Bronchial epithelial cell (primary cell): Measurements from ENCODE around the gene ZNF358. TPM values are rescaled to one million over a fixed set of nuclear protein-coding genes. Genes with fewer than 3 reads are reported as not detected.

ENCODE experiments used
- DNase-seq: peaks from one replicate; pipeline ENCODE4 v3.0.0-alpha.2; 2010; ENCODE audit warnings: low read depth
- FAIRE-seq: peaks from 2 replicates; lab custom pipeline; 2011; peaks lifted over from hg19 to GRCh38; lab: Jason Lieb, UNC
- H3K27me3 ChIP-seq: 2 replicates; pipeline ENCODE4 v1.5.1; 2011; ENCODE audit warnings: low read length; ENCODE audit not compliant: control insufficient read depth, insufficient read depth
- H3K36me3 ChIP-seq: 2 replicates; pipeline ENCODE4 v1.5.1; 2011; ENCODE audit warnings: low read length; ENCODE audit not compliant: control insufficient read depth, insufficient read depth
- H3K4me3 ChIP-seq: 2 replicates; pipeline ENCODE4 v1.5.1; 2011; ENCODE audit warnings: mild to moderate bottlenecking, low read depth, low read length, control low read depth
- CTCF ChIP-seq: IDR thresholded peaks from 2 replicates; pipeline ENCODE4 v1.5.1; 2011; ENCODE audit warnings: mild to moderate bottlenecking, moderate library complexity, low read length, control low read depth, inconsistent platforms; ENCODE audit not compliant: insufficient read depth, severe bottlenecking
- total RNA-seq: library from RNA; depleted of rRNA; stranded (reverse); fragments of >200 nt; gene quantifications from 2 replicates; pipeline ENCODE4 v1.2.1, GENCODE V29; 2014

ZNF358 gene
- total RNA-seq, 1 donor from 2014 or later = 3.9 TPM

- peaks cover 2% of the 10 kb centered on the region for H3K36me3 ChIP-seq
- FAIRE-seq (no peak), DNase-seq (no peak)
- no peak overlapping the region for H3K4me3 ChIP-seq
- no peak for TF ChIP-seq CTCF
- H3K27me3 ChIP-seq = no peaks in the 10 kb centered on the region
Measured at GRCh38 chr19:7565332-7565731, 49.4 kb downstream of the ZNF358 start.

Other genes starting within 250 kb of the ZNF358 start
- gene INSR, start 221.7 kb upstream of the ZNF358 start, total RNA-seq = 6.1 and 15.5 TPM in 2 replicates
- 65.0 and 78.7 TPM in 2 replicates for gene ARHGEF18, start 167.2 kb upstream of the ZNF358 start, total RNA-seq
- 2.1 and 3.8 TPM in 2 replicates for gene PEX11G, start 27.1 kb upstream of the ZNF358 start, total RNA-seq
- 3.7 and 3.8 TPM in 2 replicates for gene MCOLN1, start 6.5 kb downstream of the ZNF358 start, total RNA-seq
- gene PNPLA6, start 19.6 kb downstream of the ZNF358 start, total RNA-seq = 35.6 and 40.8 TPM in 2 replicates
- 2.4 and 7.0 TPM in 2 replicates for gene CAMSAP3, start 79.8 kb downstream of the ZNF358 start, total RNA-seq
- gene XAB2, start 113.4 kb downstream of the ZNF358 start, total RNA-seq = 21.8 and 23.4 TPM in 2 replicates
- gene PET100, start 113.7 kb downstream of the ZNF358 start, total RNA-seq = 10.3 and 14.5 TPM in 2 replicates
- not detected in 2 replicates for gene PCP2, start 117.6 kb downstream of the ZNF358 start, total RNA-seq
- gene STXBP2, start 121.0 kb downstream of the ZNF358 start, total RNA-seq = 47.9 and 89.4 TPM in 2 replicates
- not detected in 2 replicates for gene RETN, start 152.9 kb downstream of the ZNF358 start, total RNA-seq
- gene MCEMP1, start 161.0 kb downstream of the ZNF358 start, total RNA-seq = not detected in 2 replicates
- 29.2 and 141 TPM in 2 replicates for gene TRAPPC5, start 164.7 kb downstream of the ZNF358 start, total RNA-seq
- not detected in 2 replicates for gene FCER2, start 186.0 kb downstream of the ZNF358 start, total RNA-seq
- gene CLEC4G, start 216.0 kb downstream of the ZNF358 start, total RNA-seq = not detected in 2 replicates
- not detected in 2 replicates for gene CD209, start 231.4 kb downstream of the ZNF358 start, total RNA-seq
- not detected in 2 replicates for gene CLEC4M, start 247.1 kb downstream of the ZNF358 start, total RNA-seq